GM21515 (cell line): ENCODE data around the gene SMTNL2.

Experiments
- ATAC-seq: cut with Tn5 transposase; IDR thresholded peaks from one replicate; pipeline ENCODE4 v1.9.1; 2021; ENCODE audit not compliant: unreplicated experiment

SMTNL2 gene

GRCh38 chr17:4545217-4545951 is 38.9 kb upstream of the SMTNL2 start:
- no peak for ATAC-seq

- no peak for ATAC-seq
These were observed 37.0 kb upstream of the SMTNL2 start for GRCh38 chr17:4547118-4547906.

GRCh38 chr17:4548061-4548461 is 36.3 kb upstream of the SMTNL2 start:
- ATAC-seq = no peak

GRCh38 chr17:4548721-4549531 is 35.4 kb upstream of the SMTNL2 start:
- ATAC-seq = no peak

GRCh38 chr17:4549781-4550533 is 34.4 kb upstream of the SMTNL2 start:
- ATAC-seq = no peak

GRCh38 chr17:4550534-4551039 is 33.7 kb upstream of the SMTNL2 start:
- ATAC-seq = no peak

GRCh38 chr17:4551141-4551540 is 33.2 kb upstream of the SMTNL2 start:
- no peak for ATAC-seq

- ATAC-seq = no peak
These were observed 32.4 kb upstream of the SMTNL2 start for GRCh38 chr17:4551796-4552525.

GRCh38 chr17:4553669-4554068 is 30.7 kb upstream of the SMTNL2 start:
- ATAC-seq = no peak

GRCh38 chr17:4554441-4554996 is 29.8 kb upstream of the SMTNL2 start:
- ATAC-seq = peak; percentile 8

GRCh38 chr17:4554997-4555799 is 29.1 kb upstream of the SMTNL2 start, which contains the start of gene MYBBP1A:
TSS of gene MYBBP1A (minus strand) at chr17:4555384. CDS start at chr17:4555324, 60 bp downstream.
- peak; percentile 76 for ATAC-seq

GRCh38 chr17:4555873-4556759 is 28.2 kb upstream of the SMTNL2 start:
- ATAC-seq = no peak

- no peak for ATAC-seq
These were observed 27.3 kb upstream of the SMTNL2 start for GRCh38 chr17:4556996-4557395.

GRCh38 chr17:4557626-4558346 is 26.5 kb upstream of the SMTNL2 start:
- ATAC-seq = no peak

GRCh38 chr17:4558347-4558971 is 25.9 kb upstream of the SMTNL2 start:
- no peak for ATAC-seq

GRCh38 chr17:4559139-4559791 is 25.1 kb upstream of the SMTNL2 start:
- ATAC-seq = no peak
